ENCODE results near the gene SLC49A3. TPM values are rescaled to one million over a fixed set of nuclear protein-coding genes. Genes with fewer than 3 reads are reported as not detected.
A peak's percentile ranks its signal among the peaks of the same experiment; 100 is the strongest.

The SLC49A3 gene
- total RNA-seq, 1 experiment from 2014 or later: 0.20 TPM

GRCh38 chr4:709348-709747 lies 20.4 kb upstream of the SLC49A3 start:
- TF ChIP-seq CTCF (IDR thresholded peaks at IDR 0.05; ENCODE audit: insufficient read depth in 1 of 2, low read depth in 1 of 2, low read length in 1 of 2, severe bottlenecking in 1 of 2, unreplicated experiment in 1 of 2): no peak
- Histone ChIP-seq H3K27me3 (replicated peaks; ENCODE audit: control insufficient read depth, insufficient read depth, low read length) (no peaks in the 10 kb centered on the region), H3K4me3 (ENCODE audit: low read depth, low read length) (no peak overlapping the region), H3K4me1 (no peaks in the 10 kb centered on the region), H3K36me3 (ENCODE audit: control insufficient read depth, insufficient read depth, low read length) (peaks cover 1% of the 10 kb centered on the region; the same call in 1 of the 2 replicates), H3K9me3 (no peaks in the 10 kb centered on the region)
- no peaks in the 10 kb centered on the region for H3K27me3 Mint-ChIP-seq (ENCODE audit: insufficient read depth, unreplicated experiment)
- H3K27ac Mint-ChIP-seq (ENCODE audit: unreplicated experiment): no peak overlapping the region
- intact Hi-C loops (cut with micrococcal nuclease; ENCODE audit: unreplicated experiment): no loop called here
- no peak for DNase-seq
- no peaks in the 10 kb centered on the region for H3K4me1 Mint-ChIP-seq (ENCODE audit: low read depth, unreplicated experiment)
- no peaks in the 10 kb centered on the region for H3K9me3 Mint-ChIP-seq (ENCODE audit: unreplicated experiment)
- H3K4me3 Mint-ChIP-seq (ENCODE audit: unreplicated experiment): no peak overlapping the region
- CTCF ChIA-PET: no interaction called here
- BruUV-seq (replicated peaks): TSS peak; percentile 60
- POLR2A ChIA-PET: no interaction called here
- peaks cover 38% of the 10 kb centered on the region for H3K36me3 Mint-ChIP-seq (ENCODE audit: insufficient read depth, unreplicated experiment)

GRCh38 chr4:708631-708933 lies 19.6 kb upstream of the SLC49A3 start:
- Histone ChIP-seq H3K9me3 (no peaks in the 10 kb centered on the region), H3K4me3 (ENCODE audit: low read depth, low read length) (no peak overlapping the region), H3K4me1 (no peaks in the 10 kb centered on the region), H3K36me3 (ENCODE audit: control insufficient read depth, insufficient read depth, low read length) (peaks cover 1% of the 10 kb centered on the region; the same call in 1 of the 2 replicates), H3K27me3 (replicated peaks; ENCODE audit: control insufficient read depth, insufficient read depth, low read length) (no peaks in the 10 kb centered on the region)
- CTCF ChIA-PET: no interaction called here
- H3K4me1 Mint-ChIP-seq (ENCODE audit: low read depth, unreplicated experiment): no peaks in the 10 kb centered on the region
- H3K9me3 Mint-ChIP-seq (ENCODE audit: unreplicated experiment): no peaks in the 10 kb centered on the region
- peaks cover 35% of the 10 kb centered on the region for H3K36me3 Mint-ChIP-seq (ENCODE audit: insufficient read depth, unreplicated experiment)
- intact Hi-C loops (cut with micrococcal nuclease; ENCODE audit: unreplicated experiment): no loop called here
- H3K4me3 Mint-ChIP-seq (ENCODE audit: unreplicated experiment): no peak overlapping the region
- DNase-seq: peak in 1 of 2 experiments; percentile 24
- H3K27me3 Mint-ChIP-seq (ENCODE audit: insufficient read depth, unreplicated experiment): no peaks in the 10 kb centered on the region
- no peak for TF ChIP-seq CTCF (IDR thresholded peaks at IDR 0.05; ENCODE audit: insufficient read depth in 1 of 2, low read depth in 1 of 2, low read length in 1 of 2, severe bottlenecking in 1 of 2, unreplicated experiment in 1 of 2)
- POLR2A ChIA-PET: no interaction called here
- no peak overlapping the region for H3K27ac Mint-ChIP-seq (ENCODE audit: unreplicated experiment)
- no TSS peak for BruUV-seq (replicated peaks)

- H3K36me3 ChIP-seq (ENCODE audit: control insufficient read depth, insufficient read depth, low read length): peaks cover 1% of the 10 kb centered on the region; the same call in 1 of the 2 replicates
- H3K4me1 ChIP-seq: no peaks in the 10 kb centered on the region
- DNase-seq: peak in 1 of 2 experiments; percentile 30
- CTCF ChIA-PET: no interaction called here
- H3K9me3 ChIP-seq: no peaks in the 10 kb centered on the region
- POLR2A ChIA-PET: interaction anchor here (0.6 kb wide), 1 partner anchor 337 kb away, joined by 4 read pairs; no protein-coding TSS in a partner anchor
- H3K4me3 ChIP-seq (ENCODE audit: low read depth, low read length): no peak overlapping the region
- no peaks in the 10 kb centered on the region for H3K4me1 Mint-ChIP-seq (ENCODE audit: low read depth, unreplicated experiment)
- no peak for TF ChIP-seq CTCF (IDR thresholded peaks at IDR 0.05; ENCODE audit: insufficient read depth in 1 of 2, low read depth in 1 of 2, low read length in 1 of 2, severe bottlenecking in 1 of 2, unreplicated experiment in 1 of 2)
- intact Hi-C loops (cut with micrococcal nuclease; ENCODE audit: unreplicated experiment): no loop called here
- BruUV-seq (replicated peaks): no TSS peak
- no peak overlapping the region for H3K4me3 Mint-ChIP-seq (ENCODE audit: unreplicated experiment)
- no peaks in the 10 kb centered on the region for H3K27me3 Mint-ChIP-seq (ENCODE audit: insufficient read depth, unreplicated experiment)
- H3K27ac Mint-ChIP-seq (ENCODE audit: unreplicated experiment): no peak overlapping the region
- H3K36me3 Mint-ChIP-seq (ENCODE audit: insufficient read depth, unreplicated experiment): peaks cover 35% of the 10 kb centered on the region
- no peaks in the 10 kb centered on the region for H3K27me3 ChIP-seq (replicated peaks; ENCODE audit: control insufficient read depth, insufficient read depth, low read length)
- no peaks in the 10 kb centered on the region for H3K9me3 Mint-ChIP-seq (ENCODE audit: unreplicated experiment)
Measured at GRCh38 chr4:707929-708630, 19.1 kb upstream of the SLC49A3 start.
